Pancreas (tissue), 10 donors: ENCODE measurements around the gene FAM47E. TPM values are rescaled to one million over a fixed set of nuclear protein-coding genes. Genes with fewer than 3 reads are reported as not detected.

Experiments used
- ATAC-seq, 4 donors: fragments of 200-7000 bp; cut with Tn5 transposase; one replicate each; pipeline versions ENCODE4 v1.8.0 to v1.9.1; 2020; ENCODE audit warnings: mild to moderate bottlenecking in 4 of 4, moderate library complexity in 4 of 4
- DNase-seq, 6 donors: peaks; one replicate each; pipeline ENCODE4 v3.0.0-alpha.2; 2020
- FAIRE-seq: peaks from 2 replicates; lab custom pipeline; 2012; peaks lifted over from hg19 to GRCh38; lab: Jason Lieb, UNC
- H3K27ac ChIP-seq, 4 donors: fragments of 200-600 bp; sonication (generic); 1 replicate in 3 of 4; 2 replicates in 1 of 4; pipeline versions ENCODE4 v1.5.0 to v1.8.0; 2020
- H3K27me3 ChIP-seq, 4 donors: fragments of 200-600 bp; one replicate each; pipeline ENCODE4 v1.8.0; 2021
- H3K36me3 ChIP-seq, 3 donors: fragments of 200-600 bp; sonication (generic) in 1 of 3; one replicate each; pipeline versions ENCODE4 v1.5.0 to v1.8.0; 2020 to 2021
- H3K4me1 ChIP-seq, 3 donors: fragments of 200-600 bp; one replicate each; pipeline ENCODE4 v1.8.0; 2021
- H3K4me3 ChIP-seq, 4 donors: fragments of 200-600 bp; sonication (generic) in 2 of 4; one replicate each; pipeline versions ENCODE4 v1.5.0 to v1.8.0; 2020 to 2021
- H3K9me3 ChIP-seq, 4 donors: fragments of 200-600 bp; one replicate each; pipeline ENCODE4 v1.8.0; 2021
- CTCF ChIP-seq, 4 donors: fragments of 200-600 bp; sonication (generic) in 3 of 4; IDR thresholded peaks; one replicate each; pipeline versions ENCODE4 v1.5.0 to v1.8.0; 2021; ENCODE audit warnings: antibody characterized with exemption in 4 of 4
- WGBS, 2 donors: extraction: QIAGEN DNeasy Blood & Tissue Kit; methylation state at CpG; one replicate each; pipeline ENCODE4 v1.1.7; 2013; 5-methylcytosine and 5-hydroxymethylcytosine counted together
- intact Hi-C, 3 donors: fragments of 100-400 bp; cut with DNase I; formaldehyde crosslinking; loops; one replicate each; pipeline versions ENCODE4 v1.11.1 to v1.14.2; 2022
- polyA plus RNA-seq, 2 donors: library from polyadenylated mRNA; stranded (reverse); fragments of 200-250 nt; gene quantifications; one replicate each; pipeline ENCODE4 v1.2.3, GENCODE V29; 2013
- total RNA-seq, 6 donors: library from RNA; stranded (reverse); fragmentation: NEBNext Ultra II Directional in 4 of 6; extraction: Animal tissue kit (Norgen Biotek cat#: 25700) in 4 of 6; gene quantifications; one replicate each; pipeline versions ENCODE4 v1.2.1 to v1.2.4, GENCODE V29; 2021 to 2023
- donor health status: healthy with polysubstance abuse.
- donor health status: DM: no; HTN: no; CAD: no; lungs with moderate emphysema.
- donor health status: DM: no; HTN: no; CAD: no.
- donor health status: control.
- donor health status: control.
- donor health status: Bipolar disorder and iron deficiency.
- donor health status: DM: yes; HTN: yes; CAD: no.
- donor health status: DM: no; HTN: no; CAD: no.
- donor health status: DM: no; HTN: no; CAD: no.
- donor health status: DM: yes; HTN: yes; CAD: no.

Gene FAM47E
- total and polyA plus RNA-seq, 8 donors = 3.6 to 14.8 (median 9.3) TPM

DNA sequence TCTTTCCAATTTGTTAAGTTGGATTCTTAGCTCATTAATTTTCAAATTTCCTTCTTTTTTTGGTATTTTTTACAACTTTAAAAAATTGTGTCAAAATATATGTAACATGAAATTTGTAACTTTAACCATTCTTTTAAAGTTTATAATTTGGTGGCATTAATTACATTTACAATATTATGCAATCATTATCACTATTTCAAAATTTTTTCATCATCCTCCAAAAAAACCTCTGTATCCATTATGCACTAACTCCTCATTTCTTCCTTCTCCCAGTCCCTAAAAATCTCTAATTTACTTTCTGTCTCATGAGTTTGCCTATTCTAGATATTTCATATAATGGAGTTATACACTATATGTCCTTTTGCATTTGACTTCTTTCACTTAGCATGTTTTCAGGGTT, 4.7 kb upstream of the FAM47E start:
- ATAC-seq = no peak
- intact Hi-C loops = no loop called here
- peak; percentile 60 for FAIRE-seq

DNA sequence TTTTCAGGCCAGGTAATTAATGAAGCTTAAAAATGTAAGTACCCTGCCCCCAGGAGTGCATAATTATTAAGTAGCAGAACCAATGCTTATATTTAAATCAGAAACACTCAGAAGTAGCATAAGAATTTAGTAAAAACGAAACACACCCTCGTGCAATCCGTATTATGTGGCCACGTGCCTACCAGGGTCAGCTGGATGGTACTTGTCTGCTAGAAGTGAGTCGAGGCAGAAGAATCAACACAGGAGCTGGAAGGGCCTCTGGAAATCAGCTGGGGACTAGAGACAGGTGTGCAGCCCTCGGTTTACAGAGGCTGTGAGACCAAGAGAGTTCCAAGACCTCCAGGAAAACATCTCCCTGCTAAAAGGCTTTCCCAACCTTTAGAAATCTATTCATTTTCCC, 559 bp upstream of the FAM47E start:
- no peaks in the 10 kb centered on the region for H3K36me3 ChIP-seq
- DNase-seq (peak in 1 of 6 donors; percentile 36), ATAC-seq (peak in 3 of 4 donors; percentile 29 to 69 (median 63)), FAIRE-seq (no peak)
- peak overlapping the region; percentile 41 to 59 (median 55) for H3K4me3 ChIP-seq
- intact Hi-C loops = loop anchor here in 1 of 3 donors (10.0 kb wide), 1 partner anchor 54 kb away; the partner anchor contains the start of gene STBD1
- WGBS, 2 donors = 5% methylated on average over 6 of the region's 6 CpGs
- no peak for TF ChIP-seq CTCF (IDR thresholded peaks at IDR 0.05)
- peak overlapping the region; percentile 79 to 85 (median 81) for H3K27ac ChIP-seq
- peaks cover 5 to 17% (median 8%) of the 10 kb centered on the region in 3 donors for H3K4me1 ChIP-seq
- H3K27me3 ChIP-seq = no peaks in the 10 kb centered on the region
- H3K9me3 ChIP-seq = no peaks in the 10 kb centered on the region

More for the DNA sequence above, 4.7 kb upstream of the FAM47E start:
- Histone ChIP-seq H3K27me3 (no peaks in the 10 kb centered on the region), H3K9me3 (no peaks in the 10 kb centered on the region), H3K4me3 (no peak overlapping the region), H3K27ac (no peak overlapping the region), H3K4me1 (peaks cover 0 to 5% (median 4%) of the 10 kb centered on the region in 3 donors), H3K36me3 (no peaks in the 10 kb centered on the region)
- TF ChIP-seq CTCF (IDR thresholded peaks at IDR 0.05) = no peak
- no peak for DNase-seq

DNA sequence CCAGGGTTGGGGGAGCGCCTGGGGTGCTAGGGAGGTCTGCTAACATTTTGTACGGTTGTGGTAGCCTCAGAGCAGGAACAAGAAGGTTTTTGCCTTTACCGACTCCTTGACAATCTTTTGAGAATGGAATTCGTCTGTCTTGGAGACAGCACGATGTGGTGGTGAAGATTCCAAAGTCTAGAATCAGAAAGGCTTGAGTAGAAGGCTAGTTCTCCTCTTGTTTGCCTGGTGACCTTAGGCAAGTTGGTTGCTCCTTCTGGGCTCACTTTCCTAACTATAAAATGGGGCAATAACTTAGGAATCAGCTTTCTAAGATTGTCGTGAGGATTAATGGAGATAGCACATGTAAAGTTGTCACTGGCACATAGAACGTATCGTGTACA, 741 bp downstream of the FAM47E start:
- no peaks in the 10 kb centered on the region for H3K27me3 ChIP-seq
- peaks cover 5 to 17% (median 8%) of the 10 kb centered on the region in 3 donors for H3K4me1 ChIP-seq
- intact Hi-C loops = loop anchor here in 1 of 3 donors (10.0 kb wide), 1 partner anchor 53 kb away; the partner anchor contains the start of gene STBD1
- no peaks in the 10 kb centered on the region for H3K9me3 ChIP-seq
- no peaks in the 10 kb centered on the region for H3K36me3 ChIP-seq
- FAIRE-seq = no peak
- peak overlapping the region; percentile 79 to 85 (median 81) for H3K27ac ChIP-seq
- peak overlapping the region; percentile 41 to 59 (median 55) for H3K4me3 ChIP-seq
- 60 to 69% methylated on average over 8 of the region's 8 CpGs for WGBS, 2 donors
- no peak for DNase-seq
- ATAC-seq = no peak
- TF ChIP-seq CTCF (IDR thresholded peaks at IDR 0.05) = no peak

GRCh38 chr4:76253511-76253910, 2.0 kb downstream of the FAM47E start:
- H3K4me3 ChIP-seq = no peak overlapping the region
- DNase-seq (no peak), FAIRE-seq (no peak), ATAC-seq (no peak)
- 82% methylated on average over 6 of the region's 6 CpGs for WGBS, 2 donors
- intact Hi-C loops = loop anchor here in 1 of 3 donors (10.0 kb wide), 1 partner anchor 51 kb away; the partner anchor contains the start of gene STBD1
- no peaks in the 10 kb centered on the region for H3K27me3 ChIP-seq
- peaks cover 5 to 17% (median 8%) of the 10 kb centered on the region in 3 donors for H3K4me1 ChIP-seq
- no peaks in the 10 kb centered on the region for H3K9me3 ChIP-seq
- no peaks in the 10 kb centered on the region for H3K36me3 ChIP-seq
- no peak overlapping the region for H3K27ac ChIP-seq
- TF ChIP-seq CTCF (IDR thresholded peaks at IDR 0.05) = no peak

- H3K4me3 ChIP-seq = no peak overlapping the region
- no peaks in the 10 kb centered on the region for H3K27me3 ChIP-seq
- TF ChIP-seq CTCF (IDR thresholded peaks at IDR 0.05) = no peak
- 81 to 91% methylated on average over 6 of the region's 6 CpGs for WGBS, 2 donors
- ATAC-seq (no peak), DNase-seq (no peak), FAIRE-seq (no peak)
- intact Hi-C loops = loop anchor here in 1 of 3 donors (10.0 kb wide), 1 partner anchor 49 kb away; the partner anchor contains the start of gene STBD1
- H3K4me1 ChIP-seq = peaks cover 0 to 12% (median 8%) of the 10 kb centered on the region in 3 donors
- no peak overlapping the region for H3K27ac ChIP-seq
- H3K36me3 ChIP-seq = no peaks in the 10 kb centered on the region
- H3K9me3 ChIP-seq = no peaks in the 10 kb centered on the region
Measured at GRCh38 chr4:76256032-76256431, 4.5 kb downstream of the FAM47E start.
